Activated CD8-positive, alpha-beta T cell treated with anti-CD3 and anti-CD28 coated beads for 36 hours (primary cell): ENCODE data around the gene ACBD3. TPM values are rescaled to one million over a fixed set of nuclear protein-coding genes. Genes with fewer than 3 reads are reported as not detected.

Experiments used
- ATAC-seq: fragments of 200-7000 bp; cut with Tn5 transposase; one replicate; pipeline ENCODE4 v1.10.0; 2021; ENCODE audit warnings: mild to moderate bottlenecking, moderate library complexity
- CTCF ChIA-PET: fragments of 350-600 bp; sonication (Branson Sonifier 250); formaldehyde crosslinking; loops from one replicate; lab custom pipeline; 2021; ENCODE audit warnings: antibody characterized with exemption; lab: Charles Lee
- POLR2A ChIA-PET: fragments of 350-600 bp; sonication (Branson Sonifier 250); formaldehyde crosslinking; loops from one replicate; lab custom pipeline; 2021; ENCODE audit warnings: antibody characterized with exemption; lab: Charles Lee
- DNase-seq: peaks from one replicate; pipeline ENCODE4 v3.0.0-alpha.2; 2020
- H3K27ac Mint-ChIP-seq: one replicate; pipeline ENCODE4 v1.8.0; 2021; ENCODE audit warnings: mild to moderate bottlenecking, mixed read lengths
- H3K27me3 Mint-ChIP-seq: one replicate; pipeline ENCODE4 v1.8.0; 2021; ENCODE audit warnings: mixed read lengths
- H3K36me3 Mint-ChIP-seq: one replicate; pipeline ENCODE4 v1.8.0; 2021; ENCODE audit warnings: low read depth, mixed read lengths
- H3K4me1 Mint-ChIP-seq: one replicate; pipeline ENCODE4 v1.8.0; 2021; ENCODE audit warnings: low read depth, mixed read lengths
- H3K4me3 Mint-ChIP-seq: one replicate; pipeline ENCODE4 v1.8.0; 2021; ENCODE audit warnings: mild to moderate bottlenecking, moderate library complexity, mixed read lengths
- H3K9me3 Mint-ChIP-seq: one replicate; pipeline ENCODE4 v1.8.0; 2021; ENCODE audit warnings: mixed read lengths
- intact Hi-C: fragments of 100-400 bp; cut with micrococcal nuclease; formaldehyde crosslinking; loops from one replicate; pipeline ENCODE4 v1.10.0; 2022
- total RNA-seq, 2 experiments: library from RNA; stranded (reverse); gene quantifications; one replicate each; pipeline ENCODE4 v1.2.3, GENCODE V29; 2021
- TF ChIP-seq, protein P1 (sequence below): fragments of 200-600 bp; IDR thresholded peaks from one replicate; pipeline ENCODE4 v1.8.0; 2022; ENCODE audit warnings: antibody characterized with exemption, mild to moderate bottlenecking

The ACBD3 gene
- total RNA-seq, 2 experiments from 2014 or later = 17.4 to 17.7 TPM

DNA sequence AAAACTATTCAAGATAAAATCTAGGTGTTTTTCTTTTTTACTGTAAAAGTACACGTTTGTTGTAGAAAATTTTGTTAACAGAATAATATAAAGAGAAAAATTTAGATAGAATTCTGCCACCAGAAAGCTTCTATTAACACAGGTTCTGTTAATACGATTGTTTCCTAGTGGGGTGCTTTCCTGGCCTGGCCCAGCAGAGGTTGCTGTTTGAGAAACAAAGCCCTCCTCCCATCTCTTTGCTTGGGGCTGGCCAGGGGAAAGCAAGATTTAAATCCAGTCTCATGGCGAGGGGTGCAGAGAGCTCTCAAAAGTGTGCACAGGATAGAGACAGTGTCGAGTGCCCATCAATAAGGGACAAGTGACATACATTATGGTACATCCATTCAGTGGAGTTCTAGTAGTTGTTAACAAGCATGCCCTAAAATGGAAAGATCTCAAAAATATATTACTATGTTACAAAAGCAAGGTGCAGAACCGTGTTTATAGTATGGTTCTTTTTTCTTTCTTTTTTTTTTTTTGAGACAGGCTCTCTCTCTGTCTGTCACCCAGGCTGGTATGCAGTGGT lies 14.6 kb upstream of the ACBD3 start:
- no peaks in the 10 kb centered on the region for H3K9me3 Mint-ChIP-seq
- H3K27ac Mint-ChIP-seq = no peak overlapping the region
- peaks cover 2% of the 10 kb centered on the region for H3K4me1 Mint-ChIP-seq
- POLR2A ChIA-PET = interaction anchor here (0.9 to 1.2 kb wide), 3 partner anchors 35 to 138 kb away, joined by 3 to 4 read pairs (median 4); no protein-coding TSS in a partner anchor
- H3K4me3 Mint-ChIP-seq = no peak overlapping the region
- intact Hi-C loops = no loop called here
- DNase-seq (peak; percentile 23), ATAC-seq (no peak)
- CTCF ChIA-PET = interaction anchor here (0.8 to 9.9 kb wide), 7 partner anchors 10 to 132 kb away, joined by 3 to 175 read pairs (median 4); no protein-coding TSS in a partner anchor
- TF ChIP-seq, protein P1, sequence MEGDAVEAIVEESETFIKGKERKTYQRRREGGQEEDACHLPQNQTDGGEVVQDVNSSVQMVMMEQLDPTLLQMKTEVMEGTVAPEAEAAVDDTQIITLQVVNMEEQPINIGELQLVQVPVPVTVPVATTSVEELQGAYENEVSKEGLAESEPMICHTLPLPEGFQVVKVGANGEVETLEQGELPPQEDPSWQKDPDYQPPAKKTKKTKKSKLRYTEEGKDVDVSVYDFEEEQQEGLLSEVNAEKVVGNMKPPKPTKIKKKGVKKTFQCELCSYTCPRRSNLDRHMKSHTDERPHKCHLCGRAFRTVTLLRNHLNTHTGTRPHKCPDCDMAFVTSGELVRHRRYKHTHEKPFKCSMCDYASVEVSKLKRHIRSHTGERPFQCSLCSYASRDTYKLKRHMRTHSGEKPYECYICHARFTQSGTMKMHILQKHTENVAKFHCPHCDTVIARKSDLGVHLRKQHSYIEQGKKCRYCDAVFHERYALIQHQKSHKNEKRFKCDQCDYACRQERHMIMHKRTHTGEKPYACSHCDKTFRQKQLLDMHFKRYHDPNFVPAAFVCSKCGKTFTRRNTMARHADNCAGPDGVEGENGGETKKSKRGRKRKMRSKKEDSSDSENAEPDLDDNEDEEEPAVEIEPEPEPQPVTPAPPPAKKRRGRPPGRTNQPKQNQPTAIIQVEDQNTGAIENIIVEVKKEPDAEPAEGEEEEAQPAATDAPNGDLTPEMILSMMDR = no peak
- no peaks in the 10 kb centered on the region for H3K36me3 Mint-ChIP-seq
- peaks cover 4% of the 10 kb centered on the region for H3K27me3 Mint-ChIP-seq

DNA sequence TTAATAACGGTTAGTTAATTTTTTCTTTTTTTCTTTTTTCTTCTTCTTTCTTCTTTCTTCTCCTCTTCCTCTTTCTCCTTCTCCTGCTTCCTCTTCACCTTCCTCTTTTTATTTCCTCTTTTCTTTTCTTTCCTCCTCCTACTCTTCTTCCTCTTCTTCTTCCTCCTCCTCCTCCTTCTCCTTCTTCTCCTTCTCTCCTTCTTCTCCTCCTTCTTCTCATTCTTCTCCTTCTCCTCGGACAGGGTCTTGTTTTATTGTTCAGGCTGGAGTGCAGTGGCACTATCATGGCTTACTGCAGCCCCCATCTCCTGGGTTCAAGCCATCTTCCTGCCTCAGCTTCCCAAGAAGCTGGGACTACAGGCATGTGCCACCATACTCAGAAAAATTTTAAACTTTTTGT lies 13.4 kb upstream of the ACBD3 start:
- Mint-ChIP-seq H3K4me1 (peaks cover 2% of the 10 kb centered on the region), H3K27me3 (peaks cover 4% of the 10 kb centered on the region), H3K9me3 (no peaks in the 10 kb centered on the region), H3K4me3 (no peak overlapping the region), H3K27ac (no peak overlapping the region), H3K36me3 (no peaks in the 10 kb centered on the region)
- POLR2A ChIA-PET = interaction anchor here (1.0 kb wide), 1 partner anchor 77 kb away, joined by 4 read pairs; no protein-coding TSS in a partner anchor
- ATAC-seq (no peak), DNase-seq (no peak)
- intact Hi-C loops = no loop called here
- CTCF ChIA-PET = interaction anchor here (0.8 to 9.9 kb wide), 7 partner anchors 14 to 133 kb away, joined by 3 to 175 read pairs (median 3); no protein-coding TSS in a partner anchor
- TF ChIP-seq, protein P1 = peak; percentile 14

DNA sequence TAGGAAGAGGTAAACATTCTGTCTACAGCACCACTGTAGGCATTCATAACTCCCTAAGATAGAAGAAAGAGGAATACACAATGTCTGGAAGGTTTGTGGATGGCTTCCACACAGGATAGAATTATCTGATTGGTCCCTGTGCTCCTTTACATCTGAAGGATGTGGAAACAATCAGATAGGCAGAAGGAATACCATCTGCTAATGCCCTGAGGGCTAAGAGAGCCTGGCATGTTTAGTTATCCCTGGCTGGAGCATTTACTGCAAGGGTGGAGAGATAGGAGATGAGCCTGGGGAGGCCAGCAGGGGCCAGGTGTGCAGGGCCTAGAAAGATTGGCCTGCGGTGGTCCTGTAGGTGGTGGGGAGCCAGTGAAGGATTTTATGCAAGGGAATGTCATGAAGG lies 8.6 kb upstream of the ACBD3 start:
- ATAC-seq = no peak
- ChIA-PET POLR2A (no interaction called here), CTCF (interaction anchor here (2.8 to 9.9 kb wide), 2 partner anchors 11 to 71 kb away, joined by 26 to 175 read pairs; no protein-coding TSS in a partner anchor)
- no peaks in the 10 kb centered on the region for H3K9me3 Mint-ChIP-seq
- no peaks in the 10 kb centered on the region for H3K36me3 Mint-ChIP-seq
- TF ChIP-seq, protein P1 = no peak
- no peak overlapping the region for H3K27ac Mint-ChIP-seq
- no peak for DNase-seq
- no peaks in the 10 kb centered on the region for H3K27me3 Mint-ChIP-seq
- H3K4me1 Mint-ChIP-seq = peaks cover 2% of the 10 kb centered on the region
- intact Hi-C loops = no loop called here
- no peak overlapping the region for H3K4me3 Mint-ChIP-seq

DNA sequence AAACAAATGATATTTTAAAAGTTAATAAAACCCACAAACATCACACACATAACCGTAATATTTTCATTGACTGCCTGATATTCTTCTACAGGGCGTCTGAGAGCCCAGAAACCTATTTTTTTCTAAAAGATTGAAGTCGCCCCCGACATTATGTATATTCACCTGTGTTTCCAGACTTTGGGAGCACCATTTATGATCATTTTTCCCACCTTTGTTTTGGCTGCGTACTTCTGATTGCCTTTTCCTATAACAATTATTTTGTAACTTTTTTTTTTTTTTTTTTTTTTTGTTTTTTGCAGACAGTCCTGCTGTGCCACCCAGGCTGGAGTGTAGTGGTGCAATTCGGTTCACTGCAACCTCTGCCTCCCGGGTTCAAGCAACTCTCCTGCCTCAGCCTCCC lies 839 bp upstream of the ACBD3 start:
- peaks cover 13% of the 10 kb centered on the region for H3K36me3 Mint-ChIP-seq
- DNase-seq = no peak
- peak overlapping the region; percentile 95 for H3K27ac Mint-ChIP-seq
- no peak for ATAC-seq
- peaks cover 25% of the 10 kb centered on the region for H3K4me1 Mint-ChIP-seq
- no peaks in the 10 kb centered on the region for H3K9me3 Mint-ChIP-seq
- POLR2A ChIA-PET = no interaction called here
- TF ChIP-seq, protein P1 = no peak
- CTCF ChIA-PET = interaction anchor here (0.8 to 1.1 kb wide), 2 partner anchors 10 to 62 kb away, joined by 3 to 4 read pairs; no protein-coding TSS in a partner anchor
- H3K27me3 Mint-ChIP-seq = no peaks in the 10 kb centered on the region
- peak overlapping the region; percentile 84 for H3K4me3 Mint-ChIP-seq
- intact Hi-C loops = no loop called here

DNA sequence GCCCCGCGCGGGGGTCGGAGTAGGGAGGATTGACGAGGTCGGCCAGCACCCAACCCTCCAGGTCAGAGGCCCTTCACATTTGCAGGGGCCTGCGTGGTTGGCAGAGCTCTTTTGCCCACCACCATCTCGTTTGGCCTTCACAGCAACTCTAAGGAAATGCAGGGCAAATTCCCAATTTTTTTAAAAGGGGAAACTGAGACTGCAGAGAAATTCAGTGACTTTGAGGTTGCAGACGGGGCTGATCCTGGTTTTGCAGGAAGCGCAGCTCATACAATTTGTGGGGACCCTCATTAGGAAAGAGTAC lies 430 bp upstream of the ACBD3 start:
- intact Hi-C loops = no loop called here
- Mint-ChIP-seq H3K36me3 (peaks cover 13% of the 10 kb centered on the region), H3K27me3 (no peaks in the 10 kb centered on the region), H3K4me3 (peak overlapping the region; percentile 84), H3K9me3 (no peaks in the 10 kb centered on the region), H3K27ac (peak overlapping the region; percentile 95), H3K4me1 (peaks cover 28% of the 10 kb centered on the region)
- CTCF ChIA-PET = interaction anchor here (0.8 to 1.1 kb wide), 2 partner anchors 10 to 62 kb away, joined by 3 to 4 read pairs; no protein-coding TSS in a partner anchor
- DNase-seq = no peak
- no peak for ATAC-seq
- TF ChIP-seq, protein P1 = no peak
- POLR2A ChIA-PET = no interaction called here
